ENCODE results near the gene TRAP1. TPM values are rescaled to one million over a fixed set of nuclear protein-coding genes. Genes with fewer than 3 reads are reported as not detected.
"Not testable (repeated sequence)": the region's sequence is repeated elsewhere in the genome, so short reads cannot be mapped to it uniquely, and the experiment has no call there.

Gene TRAP1
- total RNA-seq, 1 donor from 2014 or later, result 65.4 TPM

GRCh38 chr16:3735541-3735940, 18.2 kb upstream of the TRAP1 start:
- DNase-seq, result no peak

GRCh38 chr16:3734758-3735221, 17.5 kb upstream of the TRAP1 start:
- DNase-seq, result no peak

GRCh38 chr16:3734084-3734757, 16.9 kb upstream of the TRAP1 start:
- DNase-seq, result no peak

- no peak for DNase-seq
These were observed 14.8 kb upstream of the TRAP1 start for GRCh38 chr16:3732171-3732570.

- no peak for DNase-seq
These were observed 14.0 kb upstream of the TRAP1 start for GRCh38 chr16:3731126-3731935.

GRCh38 chr16:3730161-3731125, 13.1 kb upstream of the TRAP1 start:
- DNase-seq, result no peak

GRCh38 chr16:3729161-3730112, 12.1 kb upstream of the TRAP1 start:
- DNase-seq, result no peak

GRCh38 chr16:3728424-3729160, 11.3 kb upstream of the TRAP1 start:
- no peak for DNase-seq

GRCh38 chr16:3727806-3728381, 10.6 kb upstream of the TRAP1 start:
- no peak for DNase-seq

GRCh38 chr16:3726021-3726687, 8.8 kb upstream of the TRAP1 start:
- DNase-seq, result no peak

GRCh38 chr16:3725276-3725675, 8.0 kb upstream of the TRAP1 start:
- DNase-seq, result no peak

- DNase-seq, result no peak
These were observed 5.2 kb upstream of the TRAP1 start for GRCh38 chr16:3722508-3722907.

- no peak for DNase-seq
These were observed 3.1 kb upstream of the TRAP1 start for GRCh38 chr16:3720418-3720817.

GRCh38 chr16:3718628-3719027, 1.3 kb upstream of the TRAP1 start:
- no peak for DNase-seq

GRCh38 chr16:3718019-3718391, 681 bp upstream of the TRAP1 start:
- no peak for DNase-seq

GRCh38 chr16:3716831-3717234, 491 bp downstream of the TRAP1 start:
- DNase-seq, result no peak

- DNase-seq, result no peak
These were observed 1.9 kb downstream of the TRAP1 start for GRCh38 chr16:3715430-3715829.

GRCh38 chr16:3714378-3714777, 2.9 kb downstream of the TRAP1 start:
- not testable (repeated sequence) for DNase-seq

GRCh38 chr16:3713587-3714242, 3.6 kb downstream of the TRAP1 start:
- DNase-seq, result no peak

Data from occipital lobe (tissue), 2 donors.